HAP-1 (cell line): ENCODE data around the gene HNRNPH2.
A peak's percentile ranks its signal among the peaks of the same experiment; 100 is the strongest.

Experiments used
- DNase-seq, 2 experiments: peaks; one replicate each; pipeline ENCODE4 v3.0.0-alpha.2; 2016 to 2020; ENCODE audit warnings: low spot score in 2 of 2
- H3K27me3 ChIP-seq: fragments of 250-450 bp; sonication (Bioruptor Pico); 2 replicates; pipeline ENCODE4 v1.5.1; 2020; ENCODE audit warnings: low read depth, mild to moderate bottlenecking, moderate library complexity
- H3K36me3 ChIP-seq: fragments of 250-450 bp; sonication (Bioruptor Pico); replicated peaks from 2 replicates; pipeline ENCODE4 v1.5.1; 2020; ENCODE audit warnings: mild to moderate bottlenecking
- H3K4me1 ChIP-seq: fragments of 250-450 bp; sonication (Bioruptor Pico); 2 replicates; pipeline ENCODE4 v1.5.1; 2020; ENCODE audit warnings: mild to moderate bottlenecking
- H3K4me3 ChIP-seq: fragments of 250-450 bp; sonication (Bioruptor Pico); 2 replicates; pipeline ENCODE4 v1.5.1; 2020; ENCODE audit warnings: mild to moderate bottlenecking, moderate library complexity
- H3K9me3 ChIP-seq: fragments of 250-450 bp; sonication (Bioruptor Pico); 2 replicates; pipeline ENCODE4 v1.5.1; 2020; ENCODE audit warnings: mild to moderate bottlenecking, moderate library complexity
- in situ Hi-C: fragments of 300-500 bp; cut with MboI; formaldehyde crosslinking; loops from 3 replicates; pipeline ENCODE4 v1.14.3; 2020; ENCODE audit warnings: low sequenced_read_pairs, inconsistent platforms, mixed read lengths

Gene HNRNPH2

DNA sequence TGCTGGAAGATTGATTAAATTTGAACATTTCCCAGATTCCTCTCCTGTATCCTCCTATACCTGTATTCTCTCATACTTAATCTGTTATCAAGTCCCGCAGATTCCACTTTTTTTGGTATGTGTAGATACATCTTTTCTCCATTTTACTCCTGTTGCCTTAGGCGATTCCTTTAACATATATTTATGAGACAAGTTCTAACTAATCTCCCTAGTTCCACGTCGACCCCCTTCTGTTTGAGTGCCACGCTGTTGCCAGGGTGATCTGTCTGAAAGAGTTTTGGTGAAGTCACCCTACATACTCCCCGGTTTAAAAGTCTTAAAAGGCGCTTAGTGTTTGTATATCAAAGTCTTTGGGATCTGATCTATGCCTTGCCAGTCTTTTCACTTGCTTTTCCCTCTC, 2.4 kb downstream of the HNRNPH2 start:
- Histone ChIP-seq H3K9me3 (no peaks in the 10 kb centered on the region), H3K36me3 (peaks cover 21% of the 10 kb centered on the region), H3K27me3 (0 out of 2 replicates have a peak, but pooled peaks cover 3% of the 10 kb centered on the region), H3K4me1 (peaks cover 19% of the 10 kb centered on the region), H3K4me3 (peak overlapping the region; percentile 71)
- in situ Hi-C loops = loop anchor here (10.0 kb wide), 1 partner anchor 384 kb away; no protein-coding TSS in a partner anchor
- peak; percentile 45 to 46 for DNase-seq

DNA sequence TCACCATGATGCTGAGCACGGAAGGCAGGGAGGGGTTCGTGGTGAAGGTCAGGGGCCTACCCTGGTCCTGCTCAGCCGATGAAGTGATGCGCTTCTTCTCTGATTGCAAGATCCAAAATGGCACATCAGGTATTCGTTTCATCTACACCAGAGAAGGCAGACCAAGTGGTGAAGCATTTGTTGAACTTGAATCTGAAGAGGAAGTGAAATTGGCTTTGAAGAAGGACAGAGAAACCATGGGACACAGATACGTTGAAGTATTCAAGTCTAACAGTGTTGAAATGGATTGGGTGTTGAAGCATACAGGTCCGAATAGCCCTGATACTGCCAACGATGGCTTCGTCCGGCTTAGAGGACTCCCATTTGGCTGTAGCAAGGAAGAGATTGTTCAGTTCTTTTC, 4.0 kb downstream of the HNRNPH2 start:
- in situ Hi-C loops = loop anchor here (10.0 kb wide), 1 partner anchor 383 kb away; no protein-coding TSS in a partner anchor
- Histone ChIP-seq H3K36me3 (peaks cover 21% of the 10 kb centered on the region), H3K27me3 (no peaks in the 10 kb centered on the region), H3K4me3 (no peak overlapping the region), H3K4me1 (peaks cover 14% of the 10 kb centered on the region), H3K9me3 (no peaks in the 10 kb centered on the region)
- no peak for DNase-seq

DNA sequence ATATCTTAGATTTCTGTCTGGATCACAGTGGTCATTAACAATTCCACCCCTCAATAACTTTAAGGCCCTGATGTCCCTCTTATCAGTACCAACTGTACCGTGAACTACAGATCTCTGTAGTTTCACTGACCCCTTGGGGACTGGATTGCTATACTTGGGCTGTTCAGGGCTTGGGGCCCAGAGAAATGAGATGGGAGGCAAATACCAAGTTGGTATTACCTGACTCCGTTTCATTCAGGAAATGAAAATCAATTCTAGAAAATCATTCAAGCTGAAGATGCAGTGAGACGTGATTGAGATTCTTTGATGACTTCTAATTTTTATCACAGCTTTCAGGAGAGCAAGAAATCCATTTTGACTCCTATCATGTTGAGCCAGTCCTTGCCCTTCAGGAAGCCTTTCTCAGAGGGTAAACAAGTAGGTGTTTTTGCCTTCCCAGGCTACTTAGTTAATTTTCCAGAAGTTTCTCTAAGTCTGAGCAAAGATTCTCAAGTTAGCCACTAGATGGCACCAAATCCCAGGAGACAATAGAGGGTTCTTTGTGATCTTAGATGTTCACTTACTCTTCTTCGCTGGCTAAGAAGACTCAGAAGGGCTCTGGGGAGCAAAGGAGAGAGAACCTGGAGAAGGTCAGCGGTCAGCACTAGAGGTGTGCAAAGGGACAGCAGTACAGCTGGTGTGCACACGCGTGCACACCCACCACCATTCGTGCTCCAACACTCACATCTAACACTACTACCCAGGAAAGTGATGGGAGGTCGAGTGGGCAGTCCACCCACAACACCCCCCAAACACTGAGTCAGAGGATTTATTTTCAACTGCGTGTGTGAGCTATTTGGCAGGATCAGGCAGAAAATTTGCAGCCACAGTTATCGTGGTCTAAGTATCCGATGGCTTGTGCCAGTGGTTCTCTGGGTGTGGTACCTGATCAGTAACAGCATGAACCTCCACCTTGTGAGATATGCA, 7.4 kb downstream of the HNRNPH2 start:
- DNase-seq = peak; percentile 52 to 77
- H3K4me3 ChIP-seq = no peak overlapping the region
- H3K27me3 ChIP-seq = no peaks in the 10 kb centered on the region
- H3K9me3 ChIP-seq = no peaks in the 10 kb centered on the region
- peaks cover 21% of the 10 kb centered on the region for H3K36me3 ChIP-seq
- no peaks in the 10 kb centered on the region for H3K4me1 ChIP-seq
- in situ Hi-C loops = loop anchor here (10.0 kb wide), 1 partner anchor 379 kb away; no protein-coding TSS in a partner anchor

DNA sequence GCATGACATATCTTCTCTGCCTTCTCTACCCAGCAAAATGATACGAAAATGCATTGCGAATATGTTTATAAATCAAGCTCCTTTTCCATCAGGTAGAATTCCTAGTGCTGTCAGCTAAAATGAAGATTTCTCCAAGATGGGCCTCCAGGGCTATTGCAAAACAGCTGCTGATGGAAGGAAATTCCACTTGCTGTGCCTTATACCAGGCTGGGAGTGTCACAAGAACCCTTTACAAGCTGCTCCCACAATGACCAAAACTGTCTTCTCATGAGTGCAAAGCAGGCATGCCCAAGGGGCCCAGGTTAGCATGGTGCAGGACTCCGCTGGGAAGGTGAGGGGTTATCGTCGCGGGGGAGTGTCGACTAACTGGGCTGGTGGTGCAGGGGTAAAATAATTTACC, 8.7 kb downstream of the HNRNPH2 start:
- Histone ChIP-seq H3K27me3 (no peaks in the 10 kb centered on the region), H3K4me3 (no peak overlapping the region), H3K4me1 (no peaks in the 10 kb centered on the region), H3K9me3 (no peaks in the 10 kb centered on the region), H3K36me3 (peaks cover 18% of the 10 kb centered on the region)
- no peak for DNase-seq
- in situ Hi-C loops = loop anchor here (10.0 kb wide), 1 partner anchor 378 kb away; no protein-coding TSS in a partner anchor

DNA sequence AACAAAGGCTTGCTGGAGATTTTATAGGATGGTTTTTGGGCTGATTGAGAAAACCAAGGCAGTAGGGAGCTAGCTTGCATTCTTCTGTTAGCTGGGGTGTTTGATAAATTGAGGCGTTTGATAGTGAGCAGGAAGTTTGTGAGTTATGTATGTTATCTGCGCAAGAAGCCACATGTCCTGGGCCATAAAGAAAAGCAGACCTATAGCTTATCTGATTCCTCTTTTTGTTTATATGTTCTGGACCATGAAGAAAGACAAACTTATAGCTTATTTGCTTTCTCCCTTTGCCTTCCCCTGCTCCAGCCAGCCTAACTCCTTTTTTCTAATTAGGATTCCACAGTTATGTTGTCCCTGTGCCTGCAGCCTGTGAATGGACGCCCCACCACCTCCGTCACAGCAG, 9.2 kb downstream of the HNRNPH2 start:
- Histone ChIP-seq H3K4me1 (no peaks in the 10 kb centered on the region), H3K27me3 (no peaks in the 10 kb centered on the region), H3K4me3 (no peak overlapping the region), H3K36me3 (peaks cover 15% of the 10 kb centered on the region), H3K9me3 (no peaks in the 10 kb centered on the region)
- in situ Hi-C loops = loop anchor here (10.0 kb wide), 1 partner anchor 378 kb away; no protein-coding TSS in a partner anchor
- DNase-seq = no peak

DNA sequence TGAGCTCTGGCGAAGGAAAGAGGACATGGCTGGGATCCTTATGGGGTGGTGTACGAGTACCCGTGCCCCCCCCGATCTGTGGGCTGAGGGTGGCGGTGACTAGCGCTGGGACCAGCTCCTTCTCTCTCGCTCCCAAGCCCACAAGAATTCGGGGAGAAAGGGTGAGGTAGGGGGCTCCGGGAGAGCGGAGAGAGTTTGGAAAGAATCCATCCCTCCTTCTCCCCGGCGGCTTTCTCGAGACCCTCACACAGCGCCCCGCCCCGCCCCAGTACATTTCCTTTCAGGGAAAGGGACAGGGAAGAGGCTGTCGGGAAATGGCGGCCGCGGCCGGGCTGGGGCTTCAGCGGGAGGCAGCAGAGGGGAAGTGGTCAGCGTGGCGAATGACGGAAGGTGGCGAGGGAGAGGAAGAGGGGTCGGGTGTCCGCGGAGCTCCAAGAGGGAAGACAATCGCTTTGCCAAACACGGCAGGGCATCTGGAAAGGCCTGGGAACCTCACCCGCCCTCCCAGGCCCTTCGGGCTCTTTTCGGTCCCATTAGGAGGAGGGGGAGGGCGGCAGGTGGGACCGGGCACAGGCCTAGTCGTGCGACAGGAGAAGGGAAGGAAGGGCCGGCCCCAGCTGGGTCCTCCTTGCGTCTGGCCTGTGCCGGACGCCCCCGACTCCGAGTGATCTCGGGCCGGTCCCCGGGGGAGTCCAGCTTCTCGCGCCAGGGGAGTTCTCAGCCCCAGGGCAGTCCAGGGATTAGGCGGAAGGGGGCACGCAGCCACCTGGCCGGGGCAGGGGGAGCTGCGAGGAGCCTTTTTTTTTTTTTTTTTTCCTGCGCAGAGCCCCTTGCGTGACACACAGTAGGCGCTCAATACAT, 10.2 kb downstream of the HNRNPH2 start:
- DNase-seq = no peak
- Histone ChIP-seq H3K9me3 (no peaks in the 10 kb centered on the region), H3K36me3 (peaks cover 5% of the 10 kb centered on the region), H3K4me1 (no peaks in the 10 kb centered on the region), H3K27me3 (no peaks in the 10 kb centered on the region), H3K4me3 (no peak overlapping the region)
- in situ Hi-C loops = loop anchor here (10.0 kb wide), 1 partner anchor 377 kb away; no protein-coding TSS in a partner anchor

DNA sequence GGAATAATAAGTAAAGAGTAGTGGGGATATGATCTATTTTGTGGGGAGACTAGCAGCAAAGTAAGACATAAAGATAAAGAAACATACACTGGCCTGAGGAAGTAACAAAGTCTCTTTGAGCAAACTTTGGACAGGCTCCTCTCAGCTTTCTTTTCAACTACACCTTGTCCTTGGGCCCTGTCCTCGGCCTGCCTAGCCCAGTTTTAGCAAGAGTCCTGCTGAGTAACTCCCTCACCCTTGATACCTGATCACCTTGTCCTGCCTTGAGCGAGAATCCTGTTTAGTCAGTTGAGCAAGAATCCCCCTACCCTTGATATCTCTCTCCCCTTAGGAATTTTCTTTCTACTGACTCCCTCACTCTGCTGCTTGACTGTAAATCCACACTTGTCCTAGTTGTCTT, 11.5 kb downstream of the HNRNPH2 start:
- H3K4me1 ChIP-seq = no peaks in the 10 kb centered on the region
- DNase-seq = no peak
- peaks cover 2% of the 10 kb centered on the region for H3K36me3 ChIP-seq
- in situ Hi-C loops = loop anchor here (10.0 kb wide), 1 partner anchor 375 kb away; no protein-coding TSS in a partner anchor
- H3K9me3 ChIP-seq = no peaks in the 10 kb centered on the region
- no peaks in the 10 kb centered on the region for H3K27me3 ChIP-seq
- H3K4me3 ChIP-seq = no peak overlapping the region

DNA sequence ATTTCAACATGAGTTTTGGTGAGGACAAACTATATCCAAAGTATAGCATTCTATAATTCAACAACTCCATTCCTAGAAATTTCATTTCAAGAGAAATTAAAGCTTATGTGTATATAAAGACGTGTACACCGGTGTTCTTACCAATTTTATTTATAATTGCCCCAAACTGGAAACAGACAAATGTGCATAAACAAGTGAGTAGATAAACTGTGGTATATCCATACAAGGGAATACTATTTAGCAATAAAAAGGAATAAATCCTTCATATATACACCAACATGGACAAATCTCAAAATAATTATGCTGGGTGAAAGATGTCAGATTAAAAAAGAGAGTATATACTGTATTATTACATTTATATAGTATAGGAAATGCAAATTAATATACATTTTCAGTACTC, 19.9 kb downstream of the HNRNPH2 start:
- in situ Hi-C loops = no loop called here
- no peaks in the 10 kb centered on the region for H3K4me1 ChIP-seq
- H3K9me3 ChIP-seq = no peaks in the 10 kb centered on the region
- no peak overlapping the region for H3K4me3 ChIP-seq
- DNase-seq = no peak
- no peaks in the 10 kb centered on the region for H3K36me3 ChIP-seq
- H3K27me3 ChIP-seq = no peaks in the 10 kb centered on the region

DNA sequence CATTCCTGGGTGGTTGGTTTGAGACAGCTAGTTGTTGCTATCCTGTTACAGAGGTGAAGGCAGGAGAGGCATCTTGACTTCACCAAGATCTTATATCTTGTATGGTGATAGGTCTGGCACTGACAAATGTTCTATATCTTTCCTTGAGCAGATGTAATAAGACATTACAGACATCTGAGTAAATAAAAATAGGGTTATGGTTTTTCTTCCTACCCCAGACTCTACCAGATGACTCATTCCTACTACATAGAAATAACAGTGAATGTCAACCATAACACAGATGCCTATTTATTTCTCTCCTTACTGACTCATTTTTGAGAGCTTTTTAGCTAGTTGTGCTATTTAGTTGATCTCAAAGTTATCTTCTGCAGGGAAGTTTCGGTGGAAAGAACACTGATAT, 21.9 kb downstream of the HNRNPH2 start:
- in situ Hi-C loops = no loop called here
- DNase-seq = no peak

DNA sequence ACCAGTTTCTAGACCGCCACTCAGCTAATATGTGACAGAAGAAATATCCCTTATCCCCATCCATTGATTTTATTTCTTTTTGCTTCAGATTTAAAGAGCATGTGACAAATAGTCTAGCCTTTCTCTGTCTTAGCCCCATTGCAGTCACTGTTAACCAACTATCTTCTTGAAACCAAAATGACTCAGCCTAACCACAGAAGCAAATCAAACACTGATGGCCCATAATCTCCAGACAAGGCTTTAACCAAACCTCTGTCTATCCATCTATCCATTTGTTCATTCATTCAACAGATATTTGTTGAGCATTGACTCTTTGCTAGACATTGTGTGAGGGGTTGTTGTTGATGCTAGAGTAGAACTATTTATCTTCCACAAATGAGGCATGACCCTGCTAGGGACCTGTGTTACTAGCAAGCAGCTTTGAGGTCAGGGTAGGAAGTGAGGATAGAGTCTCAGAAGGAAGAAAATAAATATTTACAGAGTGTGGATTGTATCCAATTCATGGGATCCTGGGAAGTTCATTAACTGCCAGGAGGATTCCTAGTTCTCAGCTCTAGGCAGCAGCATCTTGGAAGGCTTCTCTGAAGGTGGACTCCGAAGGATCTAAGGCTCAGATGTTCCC, 22.5 kb downstream of the HNRNPH2 start:
- in situ Hi-C loops = no loop called here
- Histone ChIP-seq H3K9me3 (no peaks in the 10 kb centered on the region), H3K36me3 (no peaks in the 10 kb centered on the region), H3K4me1 (no peaks in the 10 kb centered on the region), H3K27me3 (no peaks in the 10 kb centered on the region), H3K4me3 (no peak overlapping the region)
- no peak for DNase-seq

More for the DNA sequence above, 21.9 kb downstream of the HNRNPH2 start:
- Histone ChIP-seq H3K4me3 (no peak overlapping the region), H3K36me3 (no peaks in the 10 kb centered on the region), H3K9me3 (no peaks in the 10 kb centered on the region), H3K4me1 (no peaks in the 10 kb centered on the region), H3K27me3 (no peaks in the 10 kb centered on the region)

DNA sequence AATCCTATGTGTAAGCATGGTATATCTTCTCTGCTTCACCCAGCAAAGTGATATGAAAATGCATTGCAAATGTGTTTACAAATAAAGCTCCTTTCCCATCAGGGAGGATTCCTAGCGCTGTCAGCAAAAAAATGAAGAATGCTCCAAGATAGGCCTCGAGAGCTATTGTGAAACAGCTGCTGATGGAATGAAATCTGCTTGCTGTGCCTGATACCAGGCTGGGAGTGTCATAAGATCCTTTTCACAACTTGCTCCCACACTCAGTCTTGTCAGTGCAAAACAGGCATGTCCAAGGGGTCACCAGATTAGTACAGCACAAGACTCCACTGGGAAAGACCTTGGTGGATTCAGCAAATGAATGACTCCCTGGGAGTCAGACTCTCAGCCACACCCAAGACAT, 34.1 kb downstream of the HNRNPH2 start:
- Histone ChIP-seq H3K4me1 (no peaks in the 10 kb centered on the region), H3K9me3 (no peaks in the 10 kb centered on the region), H3K27me3 (no peaks in the 10 kb centered on the region), H3K4me3 (no peak overlapping the region), H3K36me3 (no peaks in the 10 kb centered on the region)
- in situ Hi-C loops = no loop called here
- no peak for DNase-seq

DNA sequence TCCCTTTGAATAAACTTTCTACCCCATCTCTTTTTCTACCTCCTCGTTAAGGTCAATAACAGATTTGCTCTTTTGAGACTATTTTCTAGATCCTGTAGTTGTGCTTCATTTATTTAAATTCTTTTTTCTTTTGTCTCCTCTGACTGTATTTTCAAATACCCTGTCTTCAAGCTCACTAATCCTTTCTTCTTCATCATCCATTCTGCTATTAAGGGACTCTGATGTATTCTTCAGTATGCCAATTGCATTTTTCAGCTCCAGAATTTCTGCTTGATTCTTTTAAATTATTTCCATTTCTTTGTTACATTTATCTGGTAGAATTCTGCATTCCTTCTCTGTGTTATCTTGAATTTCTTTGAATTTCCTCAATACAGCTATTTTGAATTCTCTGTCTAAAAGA, 41.3 kb downstream of the HNRNPH2 start:
- in situ Hi-C loops = no loop called here
- Histone ChIP-seq H3K36me3 (no peaks in the 10 kb centered on the region), H3K4me1 (no peaks in the 10 kb centered on the region), H3K27me3 (no peaks in the 10 kb centered on the region), H3K4me3 (no peak overlapping the region), H3K9me3 (no peaks in the 10 kb centered on the region)
- DNase-seq = no peak

DNA sequence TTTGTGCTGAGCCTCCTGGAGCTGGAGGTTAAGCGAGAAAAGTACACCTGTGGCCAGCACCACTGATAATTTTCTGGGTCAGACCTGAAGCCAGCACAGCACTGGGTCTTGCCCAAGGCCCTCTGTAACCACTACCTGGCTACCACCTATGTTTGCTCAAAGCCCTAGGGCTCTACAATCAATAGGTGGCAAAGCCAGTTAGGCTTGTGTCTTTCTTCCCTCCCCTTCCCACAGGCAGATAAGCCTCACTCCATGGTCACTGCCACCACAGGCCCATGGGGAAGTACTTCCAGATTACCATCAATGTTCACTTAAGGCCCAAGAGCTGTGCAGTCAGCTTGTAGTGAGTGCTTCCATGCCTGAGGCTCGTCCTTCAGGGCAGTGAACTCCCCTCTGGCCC, 42.1 kb downstream of the HNRNPH2 start:
- in situ Hi-C loops = no loop called here
- Histone ChIP-seq H3K4me1 (no peaks in the 10 kb centered on the region), H3K27me3 (no peaks in the 10 kb centered on the region), H3K36me3 (no peaks in the 10 kb centered on the region), H3K9me3 (no peaks in the 10 kb centered on the region), H3K4me3 (no peak overlapping the region)
- DNase-seq = no peak
